Measurements from ENCODE around the gene TSPAN7.

Gene TSPAN7

GRCh38 chrX:38627683-38628082 is 66.3 kb downstream of the TSPAN7 start:
- Histone ChIP-seq H3K4me1 (ENCODE audit: insufficient read depth, low read length) (no peaks in the 10 kb centered on the region), H3K9ac (ENCODE audit: low read length) (no peak overlapping the region), H3K36me3 (ENCODE audit: insufficient read depth, low read length) (no peaks in the 10 kb centered on the region), H3K9me3 (ENCODE audit: low read length) (no peaks in the 10 kb centered on the region), H3K4me3 (ENCODE audit: low read depth in 1 of 2, low read length in 2 of 2) (no peak overlapping the region), H3K27me3 (ENCODE audit: control insufficient read depth in 1 of 2, insufficient read depth in 2 of 2, low read length in 2 of 2) (no peaks in the 10 kb centered on the region), H3K27ac (ENCODE audit: low read depth, low read length) (no peak overlapping the region)

- Histone ChIP-seq H3K4me1 (ENCODE audit: insufficient read depth, low read length) (no peaks in the 10 kb centered on the region), H3K9ac (ENCODE audit: low read length) (no peak overlapping the region), H3K36me3 (ENCODE audit: insufficient read depth, low read length) (no peaks in the 10 kb centered on the region), H3K27ac (ENCODE audit: low read depth, low read length) (no peak overlapping the region), H3K4me3 (ENCODE audit: low read depth in 1 of 2, low read length in 2 of 2) (no peak overlapping the region), H3K9me3 (ENCODE audit: low read length) (no peaks in the 10 kb centered on the region), H3K27me3 (ENCODE audit: control insufficient read depth in 1 of 2, insufficient read depth in 2 of 2, low read length in 2 of 2) (no peaks in the 10 kb centered on the region)
Observed at GRCh38 chrX:38628587-38628986, 67.2 kb downstream of the TSPAN7 start.

- Histone ChIP-seq H3K36me3 (ENCODE audit: insufficient read depth, low read length) (no peaks in the 10 kb centered on the region), H3K27me3 (ENCODE audit: control insufficient read depth in 1 of 2, insufficient read depth in 2 of 2, low read length in 2 of 2) (no peaks in the 10 kb centered on the region), H3K27ac (ENCODE audit: low read depth, low read length) (no peak overlapping the region), H3K9me3 (ENCODE audit: low read length) (no peaks in the 10 kb centered on the region), H3K4me3 (ENCODE audit: low read depth in 1 of 2, low read length in 2 of 2) (peak overlapping the region in 1 of 2 donors; percentile 12), H3K9ac (ENCODE audit: low read length) (no peak overlapping the region), H3K4me1 (ENCODE audit: insufficient read depth, low read length) (no peaks in the 10 kb centered on the region)
Observed at GRCh38 chrX:38632516-38632915, 71.2 kb downstream of the TSPAN7 start.

- Histone ChIP-seq H3K9me3 (ENCODE audit: low read length) (no peaks in the 10 kb centered on the region), H3K36me3 (ENCODE audit: insufficient read depth, low read length) (no peaks in the 10 kb centered on the region), H3K4me1 (ENCODE audit: insufficient read depth, low read length) (no peaks in the 10 kb centered on the region), H3K27ac (ENCODE audit: low read depth, low read length) (no peak overlapping the region), H3K9ac (ENCODE audit: low read length) (no peak overlapping the region), H3K4me3 (ENCODE audit: low read depth in 1 of 2, low read length in 2 of 2) (no peak overlapping the region), H3K27me3 (ENCODE audit: control insufficient read depth in 1 of 2, insufficient read depth in 2 of 2, low read length in 2 of 2) (peaks cover 0 to 3% of the 10 kb centered on the region in 2 donors)
Observed at GRCh38 chrX:38634665-38635064, 73.3 kb downstream of the TSPAN7 start.

GRCh38 chrX:38636949-38637819 is 75.8 kb downstream of the TSPAN7 start:
- H3K4me1 ChIP-seq (ENCODE audit: insufficient read depth, low read length): no peaks in the 10 kb centered on the region
- no peak overlapping the region for H3K9ac ChIP-seq (ENCODE audit: low read length)
- H3K27me3 ChIP-seq (ENCODE audit: control insufficient read depth in 1 of 2, insufficient read depth in 2 of 2, low read length in 2 of 2): peaks cover 0 to 4% of the 10 kb centered on the region in 2 donors
- no peak overlapping the region for H3K4me3 ChIP-seq (ENCODE audit: low read depth in 1 of 2, low read length in 2 of 2)
- H3K36me3 ChIP-seq (ENCODE audit: insufficient read depth, low read length): no peaks in the 10 kb centered on the region
- H3K9me3 ChIP-seq (ENCODE audit: low read length): no peaks in the 10 kb centered on the region
- H3K27ac ChIP-seq (ENCODE audit: low read depth, low read length): no peak overlapping the region

- Histone ChIP-seq H3K9ac (ENCODE audit: low read length) (no peak overlapping the region), H3K9me3 (ENCODE audit: low read length) (no peaks in the 10 kb centered on the region), H3K27me3 (ENCODE audit: control insufficient read depth in 1 of 2, insufficient read depth in 2 of 2, low read length in 2 of 2) (peaks cover 0 to 11% of the 10 kb centered on the region in 2 donors), H3K36me3 (ENCODE audit: insufficient read depth, low read length) (no peaks in the 10 kb centered on the region), H3K27ac (ENCODE audit: low read depth, low read length) (no peak overlapping the region), H3K4me1 (ENCODE audit: insufficient read depth, low read length) (no peaks in the 10 kb centered on the region), H3K4me3 (ENCODE audit: low read depth in 1 of 2, low read length in 2 of 2) (no peak overlapping the region)
Observed at GRCh38 chrX:38638952-38639529, 77.7 kb downstream of the TSPAN7 start.

- no peak overlapping the region for H3K4me3 ChIP-seq (ENCODE audit: low read depth in 1 of 2, low read length in 2 of 2)
- peaks cover 0 to 11% of the 10 kb centered on the region in 2 donors for H3K27me3 ChIP-seq (ENCODE audit: control insufficient read depth in 1 of 2, insufficient read depth in 2 of 2, low read length in 2 of 2)
- H3K9me3 ChIP-seq (ENCODE audit: low read length): no peaks in the 10 kb centered on the region
- no peak overlapping the region for H3K27ac ChIP-seq (ENCODE audit: low read depth, low read length)
- no peaks in the 10 kb centered on the region for H3K36me3 ChIP-seq (ENCODE audit: insufficient read depth, low read length)
- H3K4me1 ChIP-seq (ENCODE audit: insufficient read depth, low read length): no peaks in the 10 kb centered on the region
- H3K9ac ChIP-seq (ENCODE audit: low read length): no peak overlapping the region
Observed at GRCh38 chrX:38639730-38640129, 78.4 kb downstream of the TSPAN7 start.

GRCh38 chrX:38641197-38641596 is 79.9 kb downstream of the TSPAN7 start:
- Histone ChIP-seq H3K4me1 (ENCODE audit: insufficient read depth, low read length) (no peaks in the 10 kb centered on the region), H3K27ac (ENCODE audit: low read depth, low read length) (no peak overlapping the region), H3K9ac (ENCODE audit: low read length) (no peak overlapping the region), H3K9me3 (ENCODE audit: low read length) (no peaks in the 10 kb centered on the region), H3K4me3 (ENCODE audit: low read depth in 1 of 2, low read length in 2 of 2) (no peak overlapping the region), H3K36me3 (ENCODE audit: insufficient read depth, low read length) (no peaks in the 10 kb centered on the region), H3K27me3 (ENCODE audit: control insufficient read depth in 1 of 2, insufficient read depth in 2 of 2, low read length in 2 of 2) (peaks cover 0 to 11% of the 10 kb centered on the region in 2 donors)

- no peaks in the 10 kb centered on the region for H3K36me3 ChIP-seq (ENCODE audit: insufficient read depth, low read length)
- no peak overlapping the region for H3K4me3 ChIP-seq (ENCODE audit: low read depth in 1 of 2, low read length in 2 of 2)
- H3K27me3 ChIP-seq (ENCODE audit: control insufficient read depth in 1 of 2, insufficient read depth in 2 of 2, low read length in 2 of 2): peaks cover 0 to 11% of the 10 kb centered on the region in 2 donors
- H3K4me1 ChIP-seq (ENCODE audit: insufficient read depth, low read length): no peaks in the 10 kb centered on the region
- no peaks in the 10 kb centered on the region for H3K9me3 ChIP-seq (ENCODE audit: low read length)
- H3K27ac ChIP-seq (ENCODE audit: low read depth, low read length): no peak overlapping the region
- H3K9ac ChIP-seq (ENCODE audit: low read length): no peak overlapping the region
Observed at GRCh38 chrX:38643903-38644302, 82.6 kb downstream of the TSPAN7 start.

GRCh38 chrX:38646129-38646528 is 84.8 kb downstream of the TSPAN7 start:
- no peak overlapping the region for H3K4me3 ChIP-seq (ENCODE audit: low read depth in 1 of 2, low read length in 2 of 2)
- H3K27me3 ChIP-seq (ENCODE audit: control insufficient read depth in 1 of 2, insufficient read depth in 2 of 2, low read length in 2 of 2): peaks cover 0 to 7% of the 10 kb centered on the region in 2 donors
- H3K27ac ChIP-seq (ENCODE audit: low read depth, low read length): no peak overlapping the region
- H3K36me3 ChIP-seq (ENCODE audit: insufficient read depth, low read length): no peaks in the 10 kb centered on the region
- no peaks in the 10 kb centered on the region for H3K9me3 ChIP-seq (ENCODE audit: low read length)
- no peaks in the 10 kb centered on the region for H3K4me1 ChIP-seq (ENCODE audit: insufficient read depth, low read length)
- H3K9ac ChIP-seq (ENCODE audit: low read length): no peak overlapping the region

GRCh38 chrX:38649221-38649620 is 87.9 kb downstream of the TSPAN7 start:
- no peaks in the 10 kb centered on the region for H3K27me3 ChIP-seq (ENCODE audit: control insufficient read depth in 1 of 2, insufficient read depth in 2 of 2, low read length in 2 of 2)
- H3K9me3 ChIP-seq (ENCODE audit: low read length): no peaks in the 10 kb centered on the region
- no peak overlapping the region for H3K27ac ChIP-seq (ENCODE audit: low read depth, low read length)
- no peaks in the 10 kb centered on the region for H3K4me1 ChIP-seq (ENCODE audit: insufficient read depth, low read length)
- H3K4me3 ChIP-seq (ENCODE audit: low read depth in 1 of 2, low read length in 2 of 2): no peak overlapping the region
- no peaks in the 10 kb centered on the region for H3K36me3 ChIP-seq (ENCODE audit: insufficient read depth, low read length)
- no peak overlapping the region for H3K9ac ChIP-seq (ENCODE audit: low read length)

Measured in muscle layer of colon (tissue), 2 donors.